Uterus (tissue), 4 donors: ENCODE data around the gene SLC2A2. TPM values are rescaled to one million over a fixed set of nuclear protein-coding genes. Genes with fewer than 3 reads are reported as not detected.
A peak's percentile ranks its signal among the peaks of the same experiment; 100 is the strongest.

ENCODE experiments used
- DNase-seq, 2 donors: peaks; one replicate each; pipeline ENCODE4 v3.0.0-alpha.2; 2019 to 2020
- H3K27ac ChIP-seq, 2 donors: fragments of 200-600 bp; sonication (generic); 1 replicate in 1 of 2; 2 replicates in 1 of 2; pipeline ENCODE4 v1.5.1; 2016 to 2018
- H3K27me3 ChIP-seq, 2 donors: fragments of 200-600 bp; sonication (generic); one replicate each; pipeline ENCODE4 v1.5.1; 2018 to 2019; ENCODE audit warnings: control low read depth in 1 of 2
- H3K36me3 ChIP-seq, 2 donors: fragments of 200-600 bp; sonication (generic); one replicate each; pipeline ENCODE4 v1.5.1; 2019; ENCODE audit warnings: control low read depth in 1 of 2
- H3K4me1 ChIP-seq, 2 donors: fragments of 200-600 bp; sonication (generic); one replicate each; pipeline ENCODE4 v1.5.1; 2018 to 2019; ENCODE audit warnings: control low read depth in 1 of 2
- H3K4me3 ChIP-seq, 2 donors: fragments of 200-600 bp; sonication (generic); 1 replicate in 1 of 2; 2 replicates in 1 of 2; pipeline ENCODE4 v1.5.1; 2018 to 2019; ENCODE audit warnings: mild to moderate bottlenecking in 1 of 2
- H3K9me3 ChIP-seq, 2 donors: fragments of 200-600 bp; sonication (generic); one replicate each; pipeline ENCODE4 v1.5.1; 2019; ENCODE audit warnings: control low read depth in 1 of 2
- POLR2A ChIP-seq, 2 donors: fragments of 450-650 bp; IDR thresholded peaks; one replicate each; pipeline ENCODE4 v1.6.1; 2016; ENCODE audit warnings: antibody characterized with exemption in 2 of 2, mild to moderate bottlenecking in 1 of 2, moderate library complexity in 1 of 2
- intact Hi-C: fragments of 100-400 bp; cut with DNase I; formaldehyde crosslinking; loops from one replicate; pipeline ENCODE4 v1.15.1; 2023; ENCODE audit warnings: low total_unique reads
- total RNA-seq, 4 donors: library from RNA; depleted of rRNA in 3 of 4; stranded (reverse); fragments of >200 nt in 3 of 4; gene quantifications; one replicate each; pipeline versions ENCODE4 v1.1.0 to v1.2.4, GENCODE V29; 2014 to 2023
- TF ChIP-seq, protein P1 (sequence below), 4 experiments: fragments of 200-600 bp in 2 of 4; fragments of 450-650 bp in 2 of 4; sonication (generic) in 2 of 4; IDR thresholded peaks; one replicate each; pipeline ENCODE4 v1.5.1; 2016 to 2019; ENCODE audit warnings: antibody characterized with exemption in 4 of 4, mild to moderate bottlenecking in 2 of 4, moderate library complexity in 1 of 4
- donor health status: DM: yes; HTN: yes; CAD: no.

SLC2A2 gene
- total RNA-seq, 4 donors from 2014 or later, result not detected

DNA sequence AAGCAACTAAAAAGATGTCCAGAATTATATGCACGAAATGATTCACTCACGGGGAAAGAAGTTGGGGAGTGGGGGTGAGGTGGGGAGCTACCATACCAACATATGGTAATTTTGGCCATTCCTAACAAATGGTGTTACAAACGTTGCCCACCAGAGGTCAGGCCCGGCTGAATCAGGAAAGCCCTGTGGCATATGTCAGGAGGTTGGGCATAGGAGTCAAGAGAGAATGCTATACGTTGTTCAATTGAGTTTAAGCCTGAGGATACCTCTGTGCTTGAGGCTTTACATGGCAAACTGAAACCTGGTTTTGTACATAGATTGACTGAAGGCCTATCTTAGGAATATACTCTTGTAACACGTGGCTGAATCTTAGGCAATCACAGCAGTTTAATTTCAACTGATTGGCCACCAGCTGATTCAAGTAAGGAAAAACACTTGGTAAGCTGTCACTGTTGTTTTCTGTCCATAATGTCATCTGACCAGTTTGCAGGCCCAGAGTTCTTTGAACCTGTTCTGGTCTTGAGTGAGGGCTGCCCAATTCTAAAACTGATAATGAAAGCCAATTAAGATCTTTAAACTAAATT lies 23.4 kb upstream of the SLC2A2 start:
- intact Hi-C loops, result no loop called here

DNA sequence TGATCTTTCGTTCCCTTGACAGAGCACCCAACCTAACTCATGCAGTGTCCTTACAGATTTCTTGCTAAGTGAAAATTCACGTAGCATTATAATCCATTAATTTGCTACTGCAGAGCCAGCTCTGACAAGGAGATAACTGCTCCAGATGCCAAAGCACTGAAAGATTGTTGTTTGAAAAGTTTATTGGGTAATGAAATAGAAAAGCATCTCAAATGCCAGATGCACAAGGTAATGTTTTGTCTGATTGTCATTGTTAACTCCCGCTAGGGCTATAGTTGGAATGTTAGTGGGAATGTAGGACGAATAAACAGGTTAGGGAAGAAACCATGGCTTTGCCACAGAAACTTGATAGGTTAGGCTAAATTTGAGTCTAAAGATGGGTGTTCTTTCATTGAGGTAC lies 20.2 kb upstream of the SLC2A2 start:
- Histone ChIP-seq H3K27ac (no peak overlapping the region), H3K4me3 (no peak overlapping the region), H3K4me1 (no peaks in the 10 kb centered on the region), H3K9me3 (no peaks in the 10 kb centered on the region), H3K36me3 (no peaks in the 10 kb centered on the region), H3K27me3 (no peaks in the 10 kb centered on the region)
- TF ChIP-seq POLR2A (IDR thresholded peaks at IDR 0.05), result no peak
- TF ChIP-seq, protein P1, sequence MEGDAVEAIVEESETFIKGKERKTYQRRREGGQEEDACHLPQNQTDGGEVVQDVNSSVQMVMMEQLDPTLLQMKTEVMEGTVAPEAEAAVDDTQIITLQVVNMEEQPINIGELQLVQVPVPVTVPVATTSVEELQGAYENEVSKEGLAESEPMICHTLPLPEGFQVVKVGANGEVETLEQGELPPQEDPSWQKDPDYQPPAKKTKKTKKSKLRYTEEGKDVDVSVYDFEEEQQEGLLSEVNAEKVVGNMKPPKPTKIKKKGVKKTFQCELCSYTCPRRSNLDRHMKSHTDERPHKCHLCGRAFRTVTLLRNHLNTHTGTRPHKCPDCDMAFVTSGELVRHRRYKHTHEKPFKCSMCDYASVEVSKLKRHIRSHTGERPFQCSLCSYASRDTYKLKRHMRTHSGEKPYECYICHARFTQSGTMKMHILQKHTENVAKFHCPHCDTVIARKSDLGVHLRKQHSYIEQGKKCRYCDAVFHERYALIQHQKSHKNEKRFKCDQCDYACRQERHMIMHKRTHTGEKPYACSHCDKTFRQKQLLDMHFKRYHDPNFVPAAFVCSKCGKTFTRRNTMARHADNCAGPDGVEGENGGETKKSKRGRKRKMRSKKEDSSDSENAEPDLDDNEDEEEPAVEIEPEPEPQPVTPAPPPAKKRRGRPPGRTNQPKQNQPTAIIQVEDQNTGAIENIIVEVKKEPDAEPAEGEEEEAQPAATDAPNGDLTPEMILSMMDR (IDR thresholded peaks at IDR 0.05), result no peak
- DNase-seq, result no peak
- intact Hi-C loops, result no loop called here

More for the DNA sequence above, 23.4 kb upstream of the SLC2A2 start:
- TF ChIP-seq POLR2A (IDR thresholded peaks at IDR 0.05), result no peak
- TF ChIP-seq, protein P1 (IDR thresholded peaks at IDR 0.05), result peak; percentile 20 to 41 (median 30)
- H3K27ac ChIP-seq, result no peak overlapping the region
- H3K4me1 ChIP-seq, result no peaks in the 10 kb centered on the region
- no peaks in the 10 kb centered on the region for H3K9me3 ChIP-seq
- H3K27me3 ChIP-seq, result no peaks in the 10 kb centered on the region
- no peak overlapping the region for H3K4me3 ChIP-seq
- DNase-seq, result no peak
- H3K36me3 ChIP-seq, result no peaks in the 10 kb centered on the region

DNA sequence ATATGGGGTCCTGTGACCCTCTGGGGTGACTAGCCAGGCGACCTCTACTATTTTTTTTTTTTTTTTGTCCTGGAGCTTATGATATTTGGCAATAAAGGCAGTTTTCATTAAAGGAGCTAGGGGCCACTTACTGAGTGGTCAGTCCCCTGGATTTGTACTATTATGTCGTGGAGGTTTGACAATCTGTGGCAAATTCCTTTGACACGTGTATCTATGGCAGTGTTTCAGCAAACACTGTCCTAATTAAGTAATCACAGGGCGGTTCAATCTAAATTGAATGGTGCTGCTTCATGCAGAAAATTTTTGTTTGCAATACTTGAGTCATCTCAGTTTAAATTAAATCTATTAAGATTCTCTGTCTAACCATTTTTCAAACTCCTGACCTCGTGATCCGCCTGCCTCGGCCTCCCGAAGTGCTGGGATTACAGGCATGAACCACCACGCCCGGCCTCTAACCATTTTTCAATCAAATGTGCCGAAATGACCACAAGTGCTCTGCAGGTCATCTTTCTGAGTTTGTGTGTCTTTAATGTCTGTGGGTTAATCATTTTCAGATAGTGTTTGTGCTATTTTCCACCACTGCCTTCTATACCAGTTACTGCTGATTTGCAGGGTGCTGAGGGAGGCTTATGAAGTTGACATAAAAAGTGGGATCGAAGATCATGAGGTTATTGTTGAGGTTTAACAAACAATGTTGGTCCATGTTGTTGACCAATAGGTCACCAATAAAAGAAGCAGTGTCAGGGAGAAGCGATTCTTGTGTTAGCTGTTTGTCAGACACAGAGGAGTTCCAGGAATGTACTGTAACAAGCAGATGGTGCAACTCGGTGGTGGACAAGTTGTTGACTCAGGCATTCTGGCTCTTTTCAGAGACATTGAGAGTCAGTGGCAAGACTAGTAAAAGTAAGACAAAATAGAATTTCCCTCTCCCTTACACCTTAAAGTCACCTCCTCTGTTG lies 18.6 kb upstream of the SLC2A2 start:
- TF ChIP-seq POLR2A (IDR thresholded peaks at IDR 0.05), result no peak
- TF ChIP-seq, protein P1 (IDR thresholded peaks at IDR 0.05), result no peak
- DNase-seq, result no peak
- no peaks in the 10 kb centered on the region for H3K36me3 ChIP-seq
- intact Hi-C loops, result no loop called here
- H3K27ac ChIP-seq, result no peak overlapping the region
- H3K4me3 ChIP-seq, result no peak overlapping the region
- no peaks in the 10 kb centered on the region for H3K4me1 ChIP-seq
- H3K27me3 ChIP-seq, result no peaks in the 10 kb centered on the region
- no peaks in the 10 kb centered on the region for H3K9me3 ChIP-seq

DNA sequence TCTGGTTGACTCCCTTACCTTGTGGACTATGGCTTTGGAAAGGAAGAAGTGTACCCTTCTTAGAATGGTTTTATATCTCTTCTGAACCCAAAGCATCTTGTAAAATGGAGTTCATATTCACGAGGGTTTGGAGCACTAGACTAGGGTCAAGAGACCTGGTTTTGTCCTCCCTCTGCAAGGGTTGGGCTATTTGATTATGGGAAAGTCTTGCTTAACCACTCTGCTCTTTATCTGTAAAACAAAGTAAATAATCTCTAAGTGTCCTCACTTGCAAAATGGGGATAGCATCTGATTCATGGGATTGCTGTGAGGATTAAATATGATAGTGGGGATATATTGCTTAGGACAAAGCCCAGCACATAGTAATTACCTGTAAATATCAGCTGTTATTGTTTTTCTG lies 17.9 kb upstream of the SLC2A2 start:
- intact Hi-C loops, result no loop called here
- H3K9me3 ChIP-seq, result no peaks in the 10 kb centered on the region
- H3K36me3 ChIP-seq, result no peaks in the 10 kb centered on the region
- H3K27me3 ChIP-seq, result no peaks in the 10 kb centered on the region
- no peak for DNase-seq
- no peaks in the 10 kb centered on the region for H3K4me1 ChIP-seq
- TF ChIP-seq POLR2A (IDR thresholded peaks at IDR 0.05), result no peak
- TF ChIP-seq, protein P1 (IDR thresholded peaks at IDR 0.05), result no peak
- H3K4me3 ChIP-seq, result no peak overlapping the region
- H3K27ac ChIP-seq, result no peak overlapping the region

DNA sequence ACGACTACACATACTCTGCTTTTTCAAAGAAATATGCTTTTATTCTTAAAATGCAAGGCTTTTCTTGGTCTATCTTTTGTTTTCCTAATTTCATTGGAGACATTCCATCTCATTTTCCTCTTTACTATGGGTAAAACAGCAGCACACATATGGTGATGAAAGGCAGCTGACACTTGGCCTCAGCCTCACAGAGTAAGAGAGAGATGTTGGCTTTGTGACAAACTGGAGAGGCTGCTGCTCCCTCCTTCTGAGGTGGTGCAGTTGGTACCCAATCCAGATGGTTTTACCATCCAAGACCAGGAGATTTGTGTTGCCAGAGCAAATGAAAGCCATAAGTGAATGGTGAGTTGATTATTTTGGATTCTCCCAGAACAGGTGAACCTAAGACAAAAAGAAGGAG lies 13.2 kb upstream of the SLC2A2 start:
- DNase-seq, result no peak
- TF ChIP-seq, protein P1 (IDR thresholded peaks at IDR 0.05), result no peak
- no peak for TF ChIP-seq POLR2A (IDR thresholded peaks at IDR 0.05)
- H3K36me3 ChIP-seq, result no peaks in the 10 kb centered on the region
- intact Hi-C loops, result no loop called here
- no peaks in the 10 kb centered on the region for H3K4me1 ChIP-seq
- no peak overlapping the region for H3K27ac ChIP-seq
- H3K9me3 ChIP-seq, result no peaks in the 10 kb centered on the region
- H3K4me3 ChIP-seq, result no peak overlapping the region
- H3K27me3 ChIP-seq, result no peaks in the 10 kb centered on the region
